KMS-11 (cell line): ENCODE data around the gene ATP7A.

Experiments
- H2AFZ ChIP-seq: fragments of 200-600 bp; sonication (generic); 2 replicates; pipeline ENCODE4 v1.6.1; 2016; ENCODE audit warnings: antibody characterized with exemption, mixed run types, low read depth
- H3K27ac ChIP-seq: fragments of 200-600 bp; sonication (generic); 2 replicates; pipeline ENCODE4 v1.6.1; 2016; ENCODE audit warnings: mild to moderate bottlenecking, mixed run types
- H3K27me3 ChIP-seq: fragments of 200-600 bp; sonication (generic); 2 replicates; pipeline ENCODE4 v1.6.1; 2017; ENCODE audit warnings: mild to moderate bottlenecking, low read depth, mixed run types, moderate library complexity; ENCODE audit not compliant: insufficient read depth
- H3K36me3 ChIP-seq: fragments of 200-600 bp; sonication (generic); 2 replicates; pipeline ENCODE4 v1.6.1; 2017; ENCODE audit warnings: mild to moderate bottlenecking, mixed run types; ENCODE audit not compliant: insufficient read depth
- H3K4me1 ChIP-seq: fragments of 200-600 bp; sonication (generic); 2 replicates; pipeline ENCODE4 v1.6.1; 2016; ENCODE audit warnings: mild to moderate bottlenecking, low read depth, mixed run types; ENCODE audit not compliant: poor library complexity, severe bottlenecking
- H3K4me2 ChIP-seq: fragments of 200-600 bp; sonication (generic); 2 replicates; pipeline ENCODE4 v1.7.0; 2016; ENCODE audit warnings: mild to moderate bottlenecking, mixed run types
- H3K4me3 ChIP-seq: fragments of 200-600 bp; sonication (generic); IDR thresholded peaks from 2 replicates; pipeline ENCODE4 v1.6.1; 2017; ENCODE audit warnings: low read depth, low read length, mixed read lengths; ENCODE audit not compliant: insufficient read depth
- H3K79me2 ChIP-seq: fragments of 200-600 bp; sonication (generic); 2 replicates; pipeline ENCODE4 v1.6.1; 2016; ENCODE audit warnings: low read depth, mixed run types; ENCODE audit not compliant: insufficient read depth
- H3K9ac ChIP-seq: fragments of 200-600 bp; sonication (generic); 2 replicates; pipeline ENCODE4 v1.6.1; 2016; ENCODE audit warnings: mild to moderate bottlenecking, mixed run types
- H4K20me1 ChIP-seq: fragments of 200-600 bp; sonication (generic); 2 replicates; pipeline ENCODE4 v1.6.1; 2016; ENCODE audit warnings: mild to moderate bottlenecking, mixed run types; ENCODE audit not compliant: insufficient read depth
- TF ChIP-seq, protein P1 (sequence below): fragments of 200-600 bp; sonication (generic); conservative IDR thresholded peaks from 2 replicates; pipeline ENCODE4 v1.6.1; 2017; ENCODE audit warnings: low read depth, mild to moderate bottlenecking, antibody characterized with exemption, low read length, moderate library complexity, mixed read lengths

The ATP7A gene

DNA sequence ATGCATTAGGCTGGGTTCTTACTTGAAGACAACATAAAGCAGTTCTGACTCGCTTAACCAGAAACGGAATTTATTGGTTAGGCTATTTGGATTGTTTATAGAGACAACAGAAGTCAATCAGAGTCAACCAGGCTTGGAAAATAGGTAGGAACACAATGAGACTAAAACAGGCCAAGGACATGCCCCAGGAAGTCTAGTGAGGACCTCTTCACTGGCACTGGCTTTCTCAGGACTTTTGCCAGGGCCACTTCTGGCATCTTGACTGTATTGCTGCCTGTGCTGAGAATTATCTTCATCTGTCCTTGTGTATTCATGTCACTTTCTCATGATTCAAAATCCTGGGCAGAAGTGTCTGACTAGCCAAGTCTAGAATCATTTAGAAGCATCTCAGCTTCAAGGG lies 39.3 kb downstream of the ATP7A start:
- Histone ChIP-seq H4K20me1 (no peaks in the 10 kb centered on the region), H3K36me3 (no peaks in the 10 kb centered on the region)

DNA sequence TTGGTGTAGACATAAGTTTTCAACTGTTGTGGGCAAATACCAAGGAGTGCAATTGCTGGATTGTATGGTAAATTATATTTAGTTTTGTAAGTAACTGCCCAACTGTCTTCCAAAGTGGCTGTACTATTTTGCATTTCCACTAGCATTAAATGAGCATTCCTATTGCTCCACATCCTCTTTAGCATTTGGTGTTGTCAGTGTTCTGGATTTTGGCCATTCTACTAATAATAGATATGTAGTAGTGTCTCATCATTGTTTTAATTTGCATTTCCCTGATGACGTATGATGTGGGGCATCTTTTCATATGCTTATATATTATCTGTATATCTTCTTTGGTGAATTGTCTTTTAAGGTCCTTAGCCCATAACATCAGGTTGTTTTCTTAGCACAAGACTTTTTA lies 41.7 kb downstream of the ATP7A start:
- Histone ChIP-seq H3K36me3 (no peaks in the 10 kb centered on the region), H3K27ac (no peak overlapping the region), H3K27me3 (no peaks in the 10 kb centered on the region), H4K20me1 (no peaks in the 10 kb centered on the region), H3K4me2 (no peak overlapping the region), H2AFZ (no peak overlapping the region), H3K9ac (no peak overlapping the region), H3K4me3 (no peak overlapping the region), H3K4me1 (no peaks in the 10 kb centered on the region), H3K79me2 (no peaks in the 10 kb centered on the region)
- TF ChIP-seq, protein P1, sequence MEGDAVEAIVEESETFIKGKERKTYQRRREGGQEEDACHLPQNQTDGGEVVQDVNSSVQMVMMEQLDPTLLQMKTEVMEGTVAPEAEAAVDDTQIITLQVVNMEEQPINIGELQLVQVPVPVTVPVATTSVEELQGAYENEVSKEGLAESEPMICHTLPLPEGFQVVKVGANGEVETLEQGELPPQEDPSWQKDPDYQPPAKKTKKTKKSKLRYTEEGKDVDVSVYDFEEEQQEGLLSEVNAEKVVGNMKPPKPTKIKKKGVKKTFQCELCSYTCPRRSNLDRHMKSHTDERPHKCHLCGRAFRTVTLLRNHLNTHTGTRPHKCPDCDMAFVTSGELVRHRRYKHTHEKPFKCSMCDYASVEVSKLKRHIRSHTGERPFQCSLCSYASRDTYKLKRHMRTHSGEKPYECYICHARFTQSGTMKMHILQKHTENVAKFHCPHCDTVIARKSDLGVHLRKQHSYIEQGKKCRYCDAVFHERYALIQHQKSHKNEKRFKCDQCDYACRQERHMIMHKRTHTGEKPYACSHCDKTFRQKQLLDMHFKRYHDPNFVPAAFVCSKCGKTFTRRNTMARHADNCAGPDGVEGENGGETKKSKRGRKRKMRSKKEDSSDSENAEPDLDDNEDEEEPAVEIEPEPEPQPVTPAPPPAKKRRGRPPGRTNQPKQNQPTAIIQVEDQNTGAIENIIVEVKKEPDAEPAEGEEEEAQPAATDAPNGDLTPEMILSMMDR = no peak

More for the DNA sequence above, 39.3 kb downstream of the ATP7A start:
- Histone ChIP-seq H3K9ac (no peak overlapping the region), H3K27ac (no peak overlapping the region), H3K4me2 (no peak overlapping the region), H3K4me1 (no peaks in the 10 kb centered on the region), H2AFZ (no peak overlapping the region), H3K27me3 (no peaks in the 10 kb centered on the region), H3K79me2 (no peaks in the 10 kb centered on the region), H3K4me3 (no peak overlapping the region)
- TF ChIP-seq, protein P1 = no peak

DNA sequence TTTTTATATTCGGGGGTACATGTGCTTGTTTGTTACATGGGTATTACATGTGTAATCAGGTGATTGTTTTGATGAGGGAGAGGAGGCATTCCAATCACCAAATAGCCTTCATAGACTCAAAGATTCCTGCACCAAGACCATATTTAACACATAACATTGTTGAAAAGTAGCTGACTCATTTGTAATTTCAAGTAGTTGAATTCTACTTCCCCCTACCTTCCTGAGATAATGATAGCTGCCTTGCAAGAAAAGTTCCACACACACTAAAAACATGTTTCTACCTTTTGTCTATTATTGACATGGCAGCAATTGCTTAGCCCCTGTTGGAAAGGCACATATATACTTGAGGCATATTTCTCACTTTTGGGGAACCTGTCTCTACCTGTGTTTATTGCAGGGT lies 42.8 kb downstream of the ATP7A start:
- no peaks in the 10 kb centered on the region for H3K79me2 ChIP-seq
- TF ChIP-seq, protein P1 = no peak
- no peaks in the 10 kb centered on the region for H3K36me3 ChIP-seq
- no peak overlapping the region for H3K4me3 ChIP-seq
- no peak overlapping the region for H2AFZ ChIP-seq
- no peaks in the 10 kb centered on the region for H4K20me1 ChIP-seq
- no peaks in the 10 kb centered on the region for H3K27me3 ChIP-seq
- no peak overlapping the region for H3K9ac ChIP-seq
- H3K4me2 ChIP-seq = no peak overlapping the region
- no peak overlapping the region for H3K27ac ChIP-seq
- H3K4me1 ChIP-seq = no peaks in the 10 kb centered on the region

DNA sequence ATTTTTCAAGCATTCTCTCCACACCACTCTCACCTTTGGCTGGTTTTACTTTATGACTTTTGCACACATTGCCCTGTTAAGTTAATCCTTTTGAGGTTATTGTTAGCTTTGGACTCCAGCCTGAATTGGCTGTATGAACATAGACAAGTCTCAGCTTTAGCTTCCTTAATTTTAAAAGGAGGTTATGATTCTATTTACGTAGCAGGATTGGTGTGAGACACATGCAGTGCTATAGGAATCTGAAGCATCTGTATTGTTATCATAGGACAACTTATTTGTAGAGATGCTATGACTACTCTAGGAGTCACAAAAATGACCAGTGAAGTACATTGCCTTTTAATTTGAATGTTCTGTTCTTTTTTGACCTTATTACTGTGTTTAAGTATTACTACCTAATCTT lies 43.2 kb downstream of the ATP7A start:
- Histone ChIP-seq H3K4me3 (no peak overlapping the region), H4K20me1 (no peaks in the 10 kb centered on the region), H2AFZ (no peak overlapping the region), H3K4me1 (no peaks in the 10 kb centered on the region), H3K27me3 (no peaks in the 10 kb centered on the region), H3K79me2 (no peaks in the 10 kb centered on the region), H3K36me3 (no peaks in the 10 kb centered on the region), H3K9ac (no peak overlapping the region), H3K27ac (no peak overlapping the region), H3K4me2 (no peak overlapping the region)
- TF ChIP-seq, protein P1 = no peak

DNA sequence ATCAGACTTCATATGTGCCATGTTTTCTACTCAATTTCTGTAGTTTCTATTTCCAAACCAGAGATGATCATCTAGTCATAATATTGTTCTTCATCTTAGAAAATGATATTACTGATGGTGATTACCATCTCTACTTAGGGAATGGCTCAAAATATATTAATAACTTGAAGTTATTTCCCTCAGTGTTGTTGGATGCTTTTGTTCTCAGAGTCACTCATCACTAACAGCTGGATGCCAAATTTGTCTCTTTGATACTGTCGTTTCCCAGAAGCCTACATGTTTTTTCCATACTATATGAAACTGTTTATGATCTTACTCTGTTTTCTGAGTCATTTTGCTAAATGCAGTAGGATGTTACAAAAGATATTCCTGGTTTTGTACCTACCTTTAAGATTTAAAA lies 50.1 kb downstream of the ATP7A start:
- TF ChIP-seq, protein P1 = no peak
- no peaks in the 10 kb centered on the region for H3K4me1 ChIP-seq
- no peak overlapping the region for H3K9ac ChIP-seq
- H3K36me3 ChIP-seq = no peaks in the 10 kb centered on the region
- H4K20me1 ChIP-seq = no peaks in the 10 kb centered on the region
- H3K27ac ChIP-seq = no peak overlapping the region
- H3K4me2 ChIP-seq = no peak overlapping the region
- H2AFZ ChIP-seq = no peak overlapping the region
- H3K27me3 ChIP-seq = no peaks in the 10 kb centered on the region
- H3K4me3 ChIP-seq = no peak overlapping the region
- H3K79me2 ChIP-seq = no peaks in the 10 kb centered on the region
